Measurements from ENCODE around the gene MFAP3L.

Gene MFAP3L

DNA sequence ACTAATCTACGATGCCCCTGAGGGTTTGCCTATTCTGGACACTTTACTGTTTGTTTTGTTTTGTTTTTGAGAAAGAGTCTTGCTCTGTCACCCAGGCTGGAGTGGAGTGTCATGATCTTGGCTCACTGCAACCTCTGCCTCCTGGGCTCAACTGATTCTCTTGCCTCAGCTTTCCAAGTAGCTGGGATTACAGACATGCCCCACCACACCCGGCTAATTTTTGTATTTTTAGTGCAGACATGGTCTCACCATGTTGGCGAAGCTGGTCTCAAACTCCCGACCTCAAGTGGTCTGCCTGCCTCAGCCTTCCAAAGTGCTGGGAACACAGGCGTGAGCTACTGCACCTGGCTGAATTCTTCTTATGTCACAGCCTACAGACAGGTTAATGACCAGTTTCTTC is 70.7 kb downstream of the MFAP3L start:
- TF ChIP-seq SIN3A (IDR thresholded peaks at IDR 0.05; ENCODE audit: borderline replicate concordance, insufficient read depth, low read length) (no peak), TAF1 (IDR thresholded peaks at IDR 0.05; ENCODE audit: borderline replicate concordance, insufficient read depth, low read length) (no peak), REST (IDR thresholded peaks at IDR 0.05; ENCODE audit: insufficient read depth in 1 of 2, low read depth in 2 of 2, low read length in 2 of 2) (no peak), POLR2AphosphoS5 (IDR thresholded peaks at IDR 0.05; ENCODE audit: low read depth, low read length) (no peak), FOXP2 (optimal IDR thresholded peaks at IDR 0.05; ENCODE audit: borderline replicate concordance, extremely low read depth, extremely low read length, insufficient read depth) (no peak)

- no peak for TF ChIP-seq POLR2AphosphoS5 (IDR thresholded peaks at IDR 0.05; ENCODE audit: low read depth, low read length)
- no peak for TF ChIP-seq TAF1 (IDR thresholded peaks at IDR 0.05; ENCODE audit: borderline replicate concordance, insufficient read depth, low read length)
- TF ChIP-seq FOXP2 (optimal IDR thresholded peaks at IDR 0.05; ENCODE audit: borderline replicate concordance, extremely low read depth, extremely low read length, insufficient read depth): no peak
- TF ChIP-seq REST (IDR thresholded peaks at IDR 0.05; ENCODE audit: insufficient read depth in 1 of 2, low read depth in 2 of 2, low read length in 2 of 2): no peak
- TF ChIP-seq SIN3A (IDR thresholded peaks at IDR 0.05; ENCODE audit: borderline replicate concordance, insufficient read depth, low read length): no peak
Measured at GRCh38 chr4:169952236-169953002, 73.8 kb downstream of the MFAP3L start.

DNA sequence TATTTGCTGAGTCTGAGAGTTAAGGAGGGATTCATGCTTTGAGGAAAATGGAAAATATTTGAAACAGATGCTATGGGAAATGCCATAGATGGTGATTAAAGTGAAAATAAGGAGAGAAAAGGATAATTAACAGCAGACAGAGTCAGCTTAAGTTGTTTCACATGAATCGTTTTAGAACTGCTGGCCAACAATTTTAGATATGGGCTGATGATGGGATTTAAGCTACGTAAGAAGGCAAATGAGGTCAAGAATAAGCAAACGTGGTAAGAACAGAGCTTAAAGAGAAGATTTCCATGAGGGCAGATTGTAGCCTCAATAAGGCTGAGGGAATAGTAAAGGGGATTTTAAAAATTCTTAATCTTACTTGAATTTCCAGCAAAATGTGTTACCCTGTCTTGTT is 77.9 kb downstream of the MFAP3L start:
- TF ChIP-seq FOXP2 (optimal IDR thresholded peaks at IDR 0.05; ENCODE audit: borderline replicate concordance, extremely low read depth, extremely low read length, insufficient read depth) (no peak), REST (IDR thresholded peaks at IDR 0.05; ENCODE audit: insufficient read depth in 1 of 2, low read depth in 2 of 2, low read length in 2 of 2) (no peak), POLR2AphosphoS5 (IDR thresholded peaks at IDR 0.05; ENCODE audit: low read depth, low read length) (no peak), TAF1 (IDR thresholded peaks at IDR 0.05; ENCODE audit: borderline replicate concordance, insufficient read depth, low read length) (no peak), SIN3A (IDR thresholded peaks at IDR 0.05; ENCODE audit: borderline replicate concordance, insufficient read depth, low read length) (no peak)

DNA sequence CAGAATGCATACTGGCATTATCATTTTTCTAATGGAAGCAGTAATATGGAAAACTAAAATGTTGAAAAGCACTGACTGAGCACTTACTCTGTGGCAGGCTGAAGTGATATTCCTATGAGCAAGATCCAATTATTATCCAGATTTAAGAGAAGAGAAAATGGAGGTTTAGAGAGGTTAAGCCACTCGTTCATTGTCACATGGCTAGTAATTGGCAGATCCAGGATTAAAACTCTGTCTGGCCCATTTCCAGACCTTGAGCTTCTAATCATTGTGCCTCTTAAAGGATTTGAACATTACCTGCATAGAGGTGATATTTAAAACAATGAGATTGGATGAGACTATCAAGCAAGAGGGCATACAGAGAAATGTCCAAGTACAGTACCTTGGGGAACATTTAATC is 80.6 kb downstream of the MFAP3L start:
- TF ChIP-seq POLR2AphosphoS5 (IDR thresholded peaks at IDR 0.05; ENCODE audit: low read depth, low read length) (no peak), REST (IDR thresholded peaks at IDR 0.05; ENCODE audit: insufficient read depth in 1 of 2, low read depth in 2 of 2, low read length in 2 of 2) (no peak), TAF1 (IDR thresholded peaks at IDR 0.05; ENCODE audit: borderline replicate concordance, insufficient read depth, low read length) (no peak), SIN3A (IDR thresholded peaks at IDR 0.05; ENCODE audit: borderline replicate concordance, insufficient read depth, low read length) (no peak), FOXP2 (optimal IDR thresholded peaks at IDR 0.05; ENCODE audit: borderline replicate concordance, extremely low read depth, extremely low read length, insufficient read depth) (no peak)

Measured in PFSK-1 (cell line).